K562 (cell line): Measurements from ENCODE around the gene GGA3. TPM values are rescaled to one million over a fixed set of nuclear protein-coding genes. Genes with fewer than 3 reads are reported as not detected.

ENCODE experiments used
- BCOR ChIP-seq: fragments of 450-650 bp; IDR thresholded peaks from 2 replicates; pipeline ENCODE4 v1.6.1; 2016
- POU5F1 ChIP-seq: fragments of 150-350 bp; IDR thresholded peaks from 2 replicates; pipeline ENCODE4 v1.6.1; 2014; ENCODE audit warnings: borderline replicate concordance, low read length, low read depth, mild to moderate bottlenecking; ENCODE audit not compliant: partially characterized antibody
- SMARCA5 ChIP-seq: fragments of 450-650 bp; IDR thresholded peaks from 2 replicates; pipeline ENCODE4 v1.6.1; 2016
- SRSF9 ChIP-seq: fragments of 200-400 bp; formaldehyde crosslinking; IDR thresholded peaks from 2 replicates; pipeline ENCODE4 v1.6.1; 2017; ENCODE audit warnings: low read depth, low read length, borderline replicate concordance
- TAF9B ChIP-seq: fragments of 450-650 bp; IDR thresholded peaks from 2 replicates; pipeline ENCODE4 v1.6.1; 2018; ENCODE audit warnings: mild to moderate bottlenecking; ENCODE audit not compliant: partially characterized antibody
- ZFX ChIP-seq: sonication (generic); formaldehyde crosslinking; IDR thresholded peaks from 2 replicates; pipeline ENCODE4 v1.8.0; 2022; ENCODE audit warnings: mild to moderate bottlenecking, missing genetic modification reagents, moderate library complexity
- polyA plus RNA-seq, 8 experiments: library from polyadenylated mRNA; depleted of rRNA in 4 of 8; stranded (reverse) in 5 of 8; unstranded in 3 of 8; fragments of >200 nt; fragmentation: Nextera tagmentation in 2 of 8; fragmentation: Illumina TruSeq in 1 of 8; extraction: Ambion mirVana in 2 of 8; extraction: Trizol in 1 of 8; gene quantifications; 2 replicates each; pipeline versions ENCODE4 v1.2.1 to v1.2.3, GENCODE V29; 2011 to 2014; ENCODE audit warnings: inconsistent platforms in 1 of 8, missing spikeins in 1 of 8
- total RNA-seq, 7 experiments: library from RNA; depleted of rRNA in 6 of 7; stranded (reverse); fragments of >200 nt in 6 of 7; fragmentation: Illumina TruSeq in 2 of 7; extraction: Trizol in 2 of 7; gene quantifications; 2 replicates each; pipeline versions ENCODE4 v1.2.1 to v1.2.3, GENCODE V29; 2011 to 2021; ENCODE audit warnings: low replicate concordance in 1 of 7
- TF ChIP-seq, protein P1 (sequence below): fragments of 450-650 bp; IDR thresholded peaks from 2 replicates; pipeline ENCODE4 v1.6.1; 2017; ENCODE audit warnings: antibody characterized with exemption, mild to moderate bottlenecking
- TF ChIP-seq, protein P2 (sequence below): sonication (generic); formaldehyde crosslinking; IDR thresholded peaks from 2 replicates; pipeline ENCODE4 v1.8.1; 2023; ENCODE audit warnings: mild to moderate bottlenecking, missing genetic modification reagents
- TF ChIP-seq, protein P3 (sequence below): fragments of 450-650 bp; IDR thresholded peaks from 2 replicates; pipeline ENCODE4 v1.6.1; 2017; ENCODE audit warnings: antibody characterized with exemption
- TF ChIP-seq, protein P4 (sequence below): sonication (generic); formaldehyde crosslinking; IDR thresholded peaks from 2 replicates; pipeline ENCODE4 v1.8.1; 2023; ENCODE audit warnings: missing genetic modification reagents, mild to moderate bottlenecking, borderline replicate concordance
- TF ChIP-seq, protein P5 (sequence below), 2 experiments: fragments of 250-450 bp in 1 of 2; fragments of 450-650 bp in 1 of 2; sonication (Bioruptor Pico) in 1 of 2; IDR thresholded peaks; 2 replicates each; pipeline versions ENCODE4 v1.6.1 to v1.8.0; 2016 to 2021; ENCODE audit warnings: mild to moderate bottlenecking in 2 of 2, moderate library complexity in 2 of 2, missing compliant biosample characterization in 1 of 2, missing genetic modification characterization in 1 of 2

The GGA3 gene
- total and polyA plus RNA-seq, 9 of the 15 experiments (the other 6 are each of a cell fraction or from before 2014, with no cell fraction given): 5.7 to 64.9 (median 25.4) TPM

DNA sequence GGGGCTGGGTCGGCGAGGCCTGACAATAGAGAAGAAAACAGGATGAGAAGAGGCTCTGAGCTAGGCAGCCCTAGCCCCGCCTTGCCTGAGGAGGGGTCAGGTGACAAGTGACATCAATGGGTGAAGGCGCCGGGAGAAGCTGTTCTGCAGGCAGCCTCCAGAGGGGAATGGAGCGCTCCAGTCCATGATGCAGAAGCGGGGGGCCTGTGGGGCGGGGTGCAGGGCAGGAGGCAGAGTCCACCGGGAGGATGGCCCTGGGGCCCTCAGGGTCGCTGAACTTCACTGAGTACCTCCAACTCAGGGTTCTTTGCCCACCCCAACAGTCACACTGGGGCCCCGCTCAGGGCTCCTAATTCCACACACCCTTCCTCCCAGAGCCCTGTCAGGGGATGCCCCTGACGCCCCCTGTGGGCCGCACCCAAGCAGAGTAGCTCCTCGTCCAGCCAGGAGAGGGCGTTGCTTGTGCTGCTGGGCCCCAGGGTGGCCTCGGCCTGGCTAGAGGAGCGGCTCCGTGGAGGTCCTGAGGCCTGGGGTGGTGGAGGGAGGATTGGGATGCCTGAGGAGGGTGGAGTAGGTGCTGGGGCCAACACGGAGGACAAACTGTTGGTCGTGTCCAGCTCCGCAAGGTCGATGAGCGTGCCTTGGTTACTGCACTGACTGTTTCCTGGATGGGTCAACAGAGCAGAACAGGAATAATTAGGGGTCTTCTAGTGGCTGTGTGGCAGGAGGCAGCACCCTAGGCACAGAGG lies 20.8 kb downstream of the GGA3 start (continued):
- TF ChIP-seq, protein P1, sequence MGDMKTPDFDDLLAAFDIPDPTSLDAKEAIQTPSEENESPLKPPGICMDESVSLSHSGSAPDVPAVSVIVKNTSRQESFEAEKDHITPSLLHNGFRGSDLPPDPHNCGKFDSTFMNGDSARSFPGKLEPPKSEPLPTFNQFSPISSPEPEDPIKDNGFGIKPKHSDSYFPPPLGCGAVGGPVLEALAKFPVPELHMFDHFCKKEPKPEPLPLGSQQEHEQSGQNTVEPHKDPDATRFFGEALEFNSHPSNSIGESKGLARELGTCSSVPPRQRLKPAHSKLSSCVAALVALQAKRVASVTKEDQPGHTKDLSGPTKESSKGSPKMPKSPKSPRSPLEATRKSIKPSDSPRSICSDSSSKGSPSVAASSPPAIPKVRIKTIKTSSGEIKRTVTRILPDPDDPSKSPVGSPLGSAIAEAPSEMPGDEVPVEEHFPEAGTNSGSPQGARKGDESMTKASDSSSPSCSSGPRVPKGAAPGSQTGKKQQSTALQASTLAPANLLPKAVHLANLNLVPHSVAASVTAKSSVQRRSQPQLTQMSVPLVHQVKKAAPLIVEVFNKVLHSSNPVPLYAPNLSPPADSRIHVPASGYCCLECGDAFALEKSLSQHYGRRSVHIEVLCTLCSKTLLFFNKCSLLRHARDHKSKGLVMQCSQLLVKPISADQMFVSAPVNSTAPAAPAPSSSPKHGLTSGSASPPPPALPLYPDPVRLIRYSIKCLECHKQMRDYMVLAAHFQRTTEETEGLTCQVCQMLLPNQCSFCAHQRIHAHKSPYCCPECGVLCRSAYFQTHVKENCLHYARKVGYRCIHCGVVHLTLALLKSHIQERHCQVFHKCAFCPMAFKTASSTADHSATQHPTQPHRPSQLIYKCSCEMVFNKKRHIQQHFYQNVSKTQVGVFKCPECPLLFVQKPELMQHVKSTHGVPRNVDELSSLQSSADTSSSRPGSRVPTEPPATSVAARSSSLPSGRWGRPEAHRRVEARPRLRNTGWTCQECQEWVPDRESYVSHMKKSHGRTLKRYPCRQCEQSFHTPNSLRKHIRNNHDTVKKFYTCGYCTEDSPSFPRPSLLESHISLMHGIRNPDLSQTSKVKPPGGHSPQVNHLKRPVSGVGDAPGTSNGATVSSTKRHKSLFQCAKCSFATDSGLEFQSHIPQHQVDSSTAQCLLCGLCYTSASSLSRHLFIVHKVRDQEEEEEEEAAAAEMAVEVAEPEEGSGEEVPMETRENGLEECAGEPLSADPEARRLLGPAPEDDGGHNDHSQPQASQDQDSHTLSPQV: peak; percentile 77
- TF ChIP-seq, protein P2, sequence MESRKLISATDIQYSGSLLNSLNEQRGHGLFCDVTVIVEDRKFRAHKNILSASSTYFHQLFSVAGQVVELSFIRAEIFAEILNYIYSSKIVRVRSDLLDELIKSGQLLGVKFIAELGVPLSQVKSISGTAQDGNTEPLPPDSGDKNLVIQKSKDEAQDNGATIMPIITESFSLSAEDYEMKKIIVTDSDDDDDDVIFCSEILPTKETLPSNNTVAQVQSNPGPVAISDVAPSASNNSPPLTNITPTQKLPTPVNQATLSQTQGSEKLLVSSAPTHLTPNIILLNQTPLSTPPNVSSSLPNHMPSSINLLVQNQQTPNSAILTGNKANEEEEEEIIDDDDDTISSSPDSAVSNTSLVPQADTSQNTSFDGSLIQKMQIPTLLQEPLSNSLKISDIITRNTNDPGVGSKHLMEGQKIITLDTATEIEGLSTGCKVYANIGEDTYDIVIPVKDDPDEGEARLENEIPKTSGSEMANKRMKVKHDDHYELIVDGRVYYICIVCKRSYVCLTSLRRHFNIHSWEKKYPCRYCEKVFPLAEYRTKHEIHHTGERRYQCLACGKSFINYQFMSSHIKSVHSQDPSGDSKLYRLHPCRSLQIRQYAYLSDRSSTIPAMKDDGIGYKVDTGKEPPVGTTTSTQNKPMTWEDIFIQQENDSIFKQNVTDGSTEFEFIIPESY: peak; percentile 79
- no peak for TF ChIP-seq BCOR
- peak; percentile 63; the same call in 1 of the 2 replicates for TF ChIP-seq SMARCA5
- no peak for TF ChIP-seq SRSF9
- TF ChIP-seq, protein P3, sequence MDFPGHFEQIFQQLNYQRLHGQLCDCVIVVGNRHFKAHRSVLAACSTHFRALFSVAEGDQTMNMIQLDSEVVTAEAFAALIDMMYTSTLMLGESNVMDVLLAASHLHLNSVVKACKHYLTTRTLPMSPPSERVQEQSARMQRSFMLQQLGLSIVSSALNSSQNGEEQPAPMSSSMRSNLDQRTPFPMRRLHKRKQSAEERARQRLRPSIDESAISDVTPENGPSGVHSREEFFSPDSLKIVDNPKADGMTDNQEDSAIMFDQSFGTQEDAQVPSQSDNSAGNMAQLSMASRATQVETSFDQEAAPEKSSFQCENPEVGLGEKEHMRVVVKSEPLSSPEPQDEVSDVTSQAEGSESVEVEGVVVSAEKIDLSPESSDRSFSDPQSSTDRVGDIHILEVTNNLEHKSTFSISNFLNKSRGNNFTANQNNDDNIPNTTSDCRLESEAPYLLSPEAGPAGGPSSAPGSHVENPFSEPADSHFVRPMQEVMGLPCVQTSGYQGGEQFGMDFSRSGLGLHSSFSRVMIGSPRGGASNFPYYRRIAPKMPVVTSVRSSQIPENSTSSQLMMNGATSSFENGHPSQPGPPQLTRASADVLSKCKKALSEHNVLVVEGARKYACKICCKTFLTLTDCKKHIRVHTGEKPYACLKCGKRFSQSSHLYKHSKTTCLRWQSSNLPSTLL: no peak
- no peak for TF ChIP-seq POU5F1
- TF ChIP-seq TAF9B: no peak
- TF ChIP-seq, protein P4, sequence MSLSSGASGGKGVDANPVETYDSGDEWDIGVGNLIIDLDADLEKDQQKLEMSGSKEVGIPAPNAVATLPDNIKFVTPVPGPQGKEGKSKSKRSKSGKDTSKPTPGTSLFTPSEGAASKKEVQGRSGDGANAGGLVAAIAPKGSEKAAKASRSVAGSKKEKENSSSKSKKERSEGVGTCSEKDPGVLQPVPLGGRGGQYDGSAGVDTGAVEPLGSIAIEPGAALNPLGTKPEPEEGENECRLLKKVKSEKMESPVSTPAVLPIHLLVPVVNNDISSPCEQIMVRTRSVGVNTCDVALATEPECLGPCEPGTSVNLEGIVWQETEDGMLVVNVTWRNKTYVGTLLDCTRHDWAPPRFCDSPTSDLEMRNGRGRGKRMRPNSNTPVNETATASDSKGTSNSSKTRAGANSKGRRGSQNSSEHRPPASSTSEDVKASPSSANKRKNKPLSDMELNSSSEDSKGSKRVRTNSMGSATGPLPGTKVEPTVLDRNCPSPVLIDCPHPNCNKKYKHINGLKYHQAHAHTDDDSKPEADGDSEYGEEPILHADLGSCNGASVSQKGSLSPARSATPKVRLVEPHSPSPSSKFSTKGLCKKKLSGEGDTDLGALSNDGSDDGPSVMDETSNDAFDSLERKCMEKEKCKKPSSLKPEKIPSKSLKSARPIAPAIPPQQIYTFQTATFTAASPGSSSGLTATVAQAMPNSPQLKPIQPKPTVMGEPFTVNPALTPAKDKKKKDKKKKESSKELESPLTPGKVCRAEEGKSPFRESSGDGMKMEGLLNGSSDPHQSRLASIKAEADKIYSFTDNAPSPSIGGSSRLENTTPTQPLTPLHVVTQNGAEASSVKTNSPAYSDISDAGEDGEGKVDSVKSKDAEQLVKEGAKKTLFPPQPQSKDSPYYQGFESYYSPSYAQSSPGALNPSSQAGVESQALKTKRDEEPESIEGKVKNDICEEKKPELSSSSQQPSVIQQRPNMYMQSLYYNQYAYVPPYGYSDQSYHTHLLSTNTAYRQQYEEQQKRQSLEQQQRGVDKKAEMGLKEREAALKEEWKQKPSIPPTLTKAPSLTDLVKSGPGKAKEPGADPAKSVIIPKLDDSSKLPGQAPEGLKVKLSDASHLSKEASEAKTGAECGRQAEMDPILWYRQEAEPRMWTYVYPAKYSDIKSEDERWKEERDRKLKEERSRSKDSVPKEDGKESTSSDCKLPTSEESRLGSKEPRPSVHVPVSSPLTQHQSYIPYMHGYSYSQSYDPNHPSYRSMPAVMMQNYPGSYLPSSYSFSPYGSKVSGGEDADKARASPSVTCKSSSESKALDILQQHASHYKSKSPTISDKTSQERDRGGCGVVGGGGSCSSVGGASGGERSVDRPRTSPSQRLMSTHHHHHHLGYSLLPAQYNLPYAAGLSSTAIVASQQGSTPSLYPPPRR: no peak
- peak; percentile 66 for TF ChIP-seq ZFX
- TF ChIP-seq, protein P5, sequence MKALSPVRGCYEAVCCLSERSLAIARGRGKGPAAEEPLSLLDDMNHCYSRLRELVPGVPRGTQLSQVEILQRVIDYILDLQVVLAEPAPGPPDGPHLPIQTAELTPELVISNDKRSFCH (CRISPR knock-in tag; IDR thresholded peaks at IDR 0.05): no peak
- TF ChIP-seq, protein P5 (tag; IDR thresholded peaks at IDR 0.05): peak; percentile 46; the same call in 1 of the 2 replicates
